SK-N-SH treated with all-trans-retinoic acid at 6 μM for 48 hours (cell line): ENCODE results near the gene MED15.

Experiments
- ATAC-seq: fragments of 200-7000 bp; cut with Tn5 transposase; 3 replicates; pipeline ENCODE4 v1.9.1; 2020; ENCODE audit warnings: mild to moderate bottlenecking, moderate library complexity
- ARNTL ChIP-seq: fragments of 450-650 bp; formaldehyde crosslinking; IDR thresholded peaks from 2 replicates; pipeline ENCODE4 v1.5.0; 2020; ENCODE audit warnings: low read depth, mild to moderate bottlenecking, moderate library complexity, borderline replicate concordance
- BACH2 ChIP-seq: fragments of 250-450 bp; sonication (Bioruptor Pico); IDR thresholded peaks from 2 replicates; pipeline ENCODE4 v1.9.0; 2021; ENCODE audit warnings: mild to moderate bottlenecking, borderline replicate concordance
- CREB5 ChIP-seq: fragments of 250-450 bp; sonication (Bioruptor Pico); IDR thresholded peaks from 2 replicates; pipeline ENCODE4 v1.5.1; 2020; ENCODE audit warnings: low read depth, mild to moderate bottlenecking, moderate library complexity
- CSRNP3 ChIP-seq: fragments of 250-450 bp; sonication (Bioruptor Pico); IDR thresholded peaks from 2 replicates; pipeline ENCODE4 v1.5.1; 2021; ENCODE audit warnings: mild to moderate bottlenecking, moderate library complexity
- ESRRG ChIP-seq: fragments of 250-450 bp; sonication (Bioruptor Pico); IDR thresholded peaks from 2 replicates; pipeline ENCODE4 v1.6.1; 2021; ENCODE audit warnings: mild to moderate bottlenecking
- GLIS3 ChIP-seq: fragments of 250-450 bp; sonication (Bioruptor Pico); IDR thresholded peaks from 2 replicates; pipeline ENCODE4 v1.5.0; 2020; ENCODE audit warnings: mild to moderate bottlenecking, moderate library complexity
- ISL1 ChIP-seq: fragments of 250-450 bp; sonication (Bioruptor Pico); IDR thresholded peaks from 2 replicates; pipeline ENCODE4 v2.1.2; 2022; ENCODE audit warnings: mild to moderate bottlenecking, moderate library complexity
- OSR1 ChIP-seq: fragments of 250-450 bp; sonication (Bioruptor Pico); IDR thresholded peaks from 2 replicates; pipeline ENCODE4 v1.8.0; 2022; ENCODE audit warnings: moderate library complexity, mild to moderate bottlenecking, inconsistent platforms
- PATZ1 ChIP-seq: fragments of 250-450 bp; sonication (Bioruptor Pico); IDR thresholded peaks from 2 replicates; pipeline ENCODE4 v1.8.0; 2020; ENCODE audit warnings: mild to moderate bottlenecking, moderate library complexity, borderline replicate concordance
- POU6F1 ChIP-seq: fragments of 250-450 bp; sonication (Bioruptor Pico); IDR thresholded peaks from 2 replicates; pipeline ENCODE4 v1.8.0; 2021; ENCODE audit warnings: low read depth, mild to moderate bottlenecking, moderate library complexity, borderline replicate concordance
- PPARA ChIP-seq: fragments of 250-450 bp; sonication (Bioruptor Pico); IDR thresholded peaks from 2 replicates; pipeline ENCODE4 v1.5.0; 2020; ENCODE audit warnings: mild to moderate bottlenecking, borderline replicate concordance
- RARB ChIP-seq: fragments of 250-450 bp; sonication (Bioruptor Pico); IDR thresholded peaks from 2 replicates; pipeline ENCODE4 v1.8.0; 2021; ENCODE audit warnings: mild to moderate bottlenecking, moderate library complexity
- SNAI2 ChIP-seq: fragments of 250-450 bp; sonication (Bioruptor Pico); IDR thresholded peaks from 2 replicates; pipeline ENCODE4 v1.5.0; 2020; ENCODE audit warnings: mild to moderate bottlenecking, moderate library complexity
- TOX ChIP-seq: fragments of 250-450 bp; sonication (Bioruptor Pico); IDR thresholded peaks from 2 replicates; pipeline ENCODE4 v1.8.0; 2021; ENCODE audit warnings: mild to moderate bottlenecking, moderate library complexity, borderline replicate concordance
- ZC3H10 ChIP-seq: fragments of 250-450 bp; sonication (Bioruptor Pico); IDR thresholded peaks from 2 replicates; pipeline ENCODE4 v1.5.1; 2021; ENCODE audit warnings: mild to moderate bottlenecking, moderate library complexity
- ZFP3 ChIP-seq: fragments of 250-450 bp; sonication (Bioruptor Pico); IDR thresholded peaks from 2 replicates; pipeline ENCODE4 v1.5.0; 2020; ENCODE audit warnings: mild to moderate bottlenecking, moderate library complexity
- ZFP30 ChIP-seq: fragments of 450-650 bp; formaldehyde crosslinking; IDR thresholded peaks from 2 replicates; pipeline ENCODE4 v1.5.0; 2022; ENCODE audit warnings: mild to moderate bottlenecking, moderate library complexity
- ZNF565 ChIP-seq: fragments of 450-650 bp; formaldehyde crosslinking; conservative IDR thresholded peaks from 2 replicates; pipeline ENCODE4 v1.5.0; 2020; ENCODE audit warnings: low read depth, mild to moderate bottlenecking, moderate library complexity
- ZNF70 ChIP-seq: fragments of 450-650 bp; formaldehyde crosslinking; IDR thresholded peaks from 2 replicates; pipeline ENCODE4 v1.5.0; 2020; ENCODE audit warnings: mild to moderate bottlenecking, moderate library complexity
- ZNF8 ChIP-seq: fragments of 450-650 bp; formaldehyde crosslinking; IDR thresholded peaks from 2 replicates; pipeline ENCODE4 v1.5.0; 2020; ENCODE audit warnings: mild to moderate bottlenecking, moderate library complexity

Gene MED15

GRCh38 chr22:20464912-20465758 is 42.3 kb upstream of the MED15 start:
- no peak for ATAC-seq

GRCh38 chr22:20465759-20466077 is 41.7 kb upstream of the MED15 start:
- no peak for TF ChIP-seq ZNF565 (CRISPR knock-in tag)
- TF ChIP-seq ARNTL (CRISPR knock-in tag) = no peak
- no peak for TF ChIP-seq GLIS3 (CRISPR knock-in tag)
- TF ChIP-seq POU6F1 = no peak
- TF ChIP-seq ZNF70 = no peak
- no peak for TF ChIP-seq RARB (CRISPR knock-in tag)
- TF ChIP-seq ESRRG (CRISPR knock-in tag) = no peak
- TF ChIP-seq CSRNP3 = no peak
- TF ChIP-seq PPARA = no peak
- no peak for ATAC-seq

More at GRCh38 chr22:20464912-20465758, 42.3 kb upstream of the MED15 start:
- TF ChIP-seq POU6F1 = no peak
- no peak for TF ChIP-seq CSRNP3
- TF ChIP-seq ZNF70 = no peak
- TF ChIP-seq ZFP3 (CRISPR knock-in tag) = no peak
- no peak for TF ChIP-seq ZFP30 (CRISPR knock-in tag)
- no peak for TF ChIP-seq OSR1 (CRISPR knock-in tag)
- no peak for TF ChIP-seq SNAI2 (CRISPR knock-in tag)
- no peak for TF ChIP-seq ISL1 (CRISPR knock-in tag)
- TF ChIP-seq ZNF8 (CRISPR knock-in tag) = no peak
- no peak for TF ChIP-seq ARNTL (CRISPR knock-in tag)
- no peak for TF ChIP-seq GLIS3 (CRISPR knock-in tag)
- TF ChIP-seq ZNF565 (CRISPR knock-in tag) = no peak
- no peak for TF ChIP-seq BACH2 (CRISPR knock-in tag)
- no peak for TF ChIP-seq RARB (CRISPR knock-in tag)
- TF ChIP-seq PPARA = no peak
- no peak for TF ChIP-seq PATZ1 (CRISPR knock-in tag)
- no peak for TF ChIP-seq TOX (CRISPR knock-in tag)
- no peak for TF ChIP-seq ZC3H10 (CRISPR knock-in tag)
- no peak for TF ChIP-seq CREB5 (CRISPR knock-in tag)
- no peak for TF ChIP-seq ESRRG (CRISPR knock-in tag)
